Stimulated activated naive CD8-positive, alpha-beta T cell treated with anti-CD3 and anti-CD28 coated beads, Interleukin-15, amount 100 ng/mL, for 72 hours (primary cell): ENCODE measurements around the gene CFAP210.
"Not testable (repeated sequence)": the region's sequence is repeated elsewhere in the genome, so short reads cannot be mapped to it uniquely, and the experiment has no call there.

ENCODE experiments used
- ATAC-seq: fragments of 150-1000 bp; cut with Tn5 transposase; 2 replicates; pipeline ENCODE4 v1.10.0; 2021; ENCODE audit warnings: mild to moderate bottlenecking, moderate library complexity
- DNase-seq, 2 donors: peaks; one replicate each; pipeline ENCODE4 v3.0.0; 2021 to 2022
- H3K27ac Mint-ChIP-seq, 2 donors: one replicate each; pipeline ENCODE4 v1.8.0; 2022; ENCODE audit warnings: mild to moderate bottlenecking in 2 of 2, mixed read lengths in 2 of 2, moderate library complexity in 2 of 2
- H3K27me3 Mint-ChIP-seq: one replicate; pipeline ENCODE4 v1.8.0; 2022; ENCODE audit warnings: mixed read lengths
- H3K4me1 Mint-ChIP-seq: one replicate; pipeline ENCODE4 v1.8.0; 2022; ENCODE audit warnings: mild to moderate bottlenecking, mixed read lengths
- H3K4me3 Mint-ChIP-seq, 2 donors: one replicate each; pipeline ENCODE4 v1.8.0; 2022; ENCODE audit warnings: mild to moderate bottlenecking in 2 of 2, mixed read lengths in 2 of 2, moderate library complexity in 1 of 2
- H3K9me3 Mint-ChIP-seq, 2 donors: one replicate each; pipeline ENCODE4 v1.8.0; 2022; ENCODE audit warnings: mixed read lengths in 2 of 2

Gene CFAP210

DNA sequence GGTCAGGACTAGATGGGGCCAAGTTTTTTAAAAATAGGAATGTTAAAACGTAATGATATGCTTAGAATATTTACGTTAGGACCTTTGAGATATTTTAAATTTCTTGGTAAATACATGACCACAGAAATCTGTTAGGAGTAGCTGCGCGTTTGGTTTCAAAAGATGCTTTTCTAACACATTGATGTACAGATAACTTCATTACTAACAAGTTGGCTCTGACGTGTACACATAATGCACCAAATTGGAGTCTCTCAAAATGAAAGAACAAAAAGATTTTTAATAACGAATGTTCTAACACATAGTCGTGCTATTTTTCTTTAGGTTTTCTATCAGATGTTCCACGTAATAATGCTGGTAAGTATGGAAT is 672 bp upstream of the CFAP210 start:
- Mint-ChIP-seq H3K4me1 (peaks cover 24% of the 10 kb centered on the region), H3K4me3 (peak overlapping the region; percentile 89 to 99), H3K9me3 (peaks cover 0 to 12% of the 10 kb centered on the region in 2 donors), H3K27ac (peak overlapping the region; percentile 97 to 98), H3K27me3 (no peaks in the 10 kb centered on the region)
- ATAC-seq (no peak), DNase-seq (no peak)

- DNase-seq (no peak), ATAC-seq (no peak)
- Mint-ChIP-seq H3K4me1 (peaks cover 24% of the 10 kb centered on the region), H3K27ac (peak overlapping the region; percentile 27 to 97), H3K9me3 (peaks cover 6 to 19% of the 10 kb centered on the region in 2 donors), H3K27me3 (peaks cover 7% of the 10 kb centered on the region), H3K4me3 (peak overlapping the region; percentile 65 to 89)
Measured at GRCh38 chr2:169693360-169693759, 845 bp downstream of the CFAP210 start.

DNA sequence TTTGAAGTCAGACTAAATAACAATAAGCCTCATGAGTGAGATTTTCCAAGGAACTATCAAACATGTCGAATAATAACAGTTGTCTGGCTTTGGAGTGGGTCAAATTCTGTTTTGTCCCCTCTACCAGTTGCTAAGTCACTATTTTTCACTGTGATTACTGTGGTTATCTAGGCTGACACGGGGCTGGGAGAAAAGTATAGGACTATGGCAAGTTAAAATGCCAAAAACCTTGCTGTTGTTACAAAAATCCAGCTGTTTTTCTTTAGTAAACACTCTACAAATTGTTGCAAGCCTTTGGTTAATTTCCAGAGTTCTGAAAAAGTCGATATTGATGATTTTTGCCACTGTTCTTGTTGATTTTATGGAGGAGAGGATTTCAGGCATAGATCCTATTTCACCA is 1.5 kb downstream of the CFAP210 start:
- no peak overlapping the region for H3K27ac Mint-ChIP-seq
- no peak overlapping the region for H3K4me3 Mint-ChIP-seq
- peaks cover 19% of the 10 kb centered on the region for H3K4me1 Mint-ChIP-seq
- H3K27me3 Mint-ChIP-seq = peaks cover 10% of the 10 kb centered on the region
- no peak for DNase-seq
- ATAC-seq = no peak
- H3K9me3 Mint-ChIP-seq = peaks cover 8 to 20% of the 10 kb centered on the region in 2 donors

DNA sequence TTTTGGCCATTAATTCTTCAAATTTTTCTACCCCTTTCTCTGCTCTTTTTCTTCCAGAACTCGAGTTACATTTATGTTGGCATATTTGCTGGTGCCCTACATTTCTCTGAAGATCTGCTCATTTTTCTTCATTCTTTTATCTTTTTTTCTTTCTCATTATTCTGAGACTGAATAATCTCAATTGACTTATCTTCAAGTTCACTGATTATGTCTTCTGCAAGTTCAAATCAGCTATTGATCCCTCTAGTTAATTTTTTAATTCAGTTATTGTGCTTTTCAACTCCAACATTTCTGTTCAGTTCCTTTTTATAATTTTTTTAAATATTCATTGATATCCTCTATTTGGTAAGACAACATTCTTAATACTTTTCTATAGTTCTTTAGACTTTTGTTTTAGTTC is 3.2 kb downstream of the CFAP210 start:
- Mint-ChIP-seq H3K9me3 (peaks cover 8 to 20% of the 10 kb centered on the region in 2 donors), H3K27ac (no peak overlapping the region), H3K27me3 (peaks cover 10% of the 10 kb centered on the region), H3K4me1 (peaks cover 12% of the 10 kb centered on the region), H3K4me3 (no peak overlapping the region)
- no peak for DNase-seq
- ATAC-seq = no peak

- peaks cover 8 to 20% of the 10 kb centered on the region in 2 donors for H3K9me3 Mint-ChIP-seq
- H3K27ac Mint-ChIP-seq, H3K4me1 Mint-ChIP-seq, ATAC-seq, DNase-seq, H3K4me3 Mint-ChIP-seq, H3K27me3 Mint-ChIP-seq: not testable (repeated sequence)
Measured at GRCh38 chr2:169687943-169688342, 6.3 kb downstream of the CFAP210 start.

DNA sequence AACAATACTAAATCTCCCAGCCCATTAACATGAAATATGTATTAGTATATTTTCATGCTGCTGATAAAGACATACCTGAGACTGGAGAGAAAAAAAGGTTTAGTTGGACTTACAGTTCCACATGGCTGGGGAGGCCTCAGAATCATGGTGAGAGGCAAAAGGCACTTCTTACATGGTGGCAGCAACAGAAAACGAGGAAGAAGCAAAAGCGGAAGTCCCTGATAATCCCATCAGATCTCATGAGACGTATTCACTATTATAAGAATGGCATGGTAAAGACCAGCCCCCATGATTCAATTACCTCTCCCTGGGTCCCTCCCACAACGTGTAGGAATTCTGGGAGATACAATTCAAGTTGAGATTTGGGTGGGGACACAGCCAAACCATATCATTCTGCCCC is 7.4 kb downstream of the CFAP210 start:
- peaks cover 8 to 20% of the 10 kb centered on the region in 2 donors for H3K9me3 Mint-ChIP-seq
- DNase-seq, ATAC-seq, H3K27me3 Mint-ChIP-seq, H3K4me3 Mint-ChIP-seq, H3K27ac Mint-ChIP-seq, H3K4me1 Mint-ChIP-seq: not testable (repeated sequence)

- H3K27ac Mint-ChIP-seq, H3K4me3 Mint-ChIP-seq, H3K4me1 Mint-ChIP-seq, DNase-seq, ATAC-seq, H3K27me3 Mint-ChIP-seq: not testable (repeated sequence)
- H3K9me3 Mint-ChIP-seq = peaks cover 12 to 14% of the 10 kb centered on the region in 2 donors
Measured at GRCh38 chr2:169684712-169685111, 9.5 kb downstream of the CFAP210 start.

GRCh38 chr2:169684135-169684565 is 10.1 kb downstream of the CFAP210 start:
- no peak for ATAC-seq
- Mint-ChIP-seq H3K4me1 (peaks cover 5% of the 10 kb centered on the region), H3K4me3 (no peak overlapping the region), H3K27ac (no peak overlapping the region), H3K9me3 (peaks cover 12 to 14% of the 10 kb centered on the region in 2 donors), H3K27me3 (peaks cover 10% of the 10 kb centered on the region)
- no peak for DNase-seq

- H3K27ac Mint-ChIP-seq = no peak overlapping the region
- ATAC-seq (peak; percentile 62), DNase-seq (no peak)
- no peak overlapping the region for H3K4me3 Mint-ChIP-seq
- peaks cover 7 to 11% of the 10 kb centered on the region in 2 donors for H3K9me3 Mint-ChIP-seq
- peaks cover 5% of the 10 kb centered on the region for H3K4me1 Mint-ChIP-seq
- H3K27me3 Mint-ChIP-seq = peaks cover 5% of the 10 kb centered on the region
Measured at GRCh38 chr2:169683425-169684134, 10.6 kb downstream of the CFAP210 start.

- H3K4me1 Mint-ChIP-seq = peaks cover 5% of the 10 kb centered on the region
- H3K27ac Mint-ChIP-seq = no peak overlapping the region
- H3K27me3 Mint-ChIP-seq = no peaks in the 10 kb centered on the region
- no peak overlapping the region for H3K4me3 Mint-ChIP-seq
- peak; percentile 95 for ATAC-seq
- peaks cover 4 to 6% of the 10 kb centered on the region in 2 donors for H3K9me3 Mint-ChIP-seq
- peak in 1 of 2 donors; percentile 22 for DNase-seq
Measured at GRCh38 chr2:169683054-169683424, 11.2 kb downstream of the CFAP210 start.

DNA sequence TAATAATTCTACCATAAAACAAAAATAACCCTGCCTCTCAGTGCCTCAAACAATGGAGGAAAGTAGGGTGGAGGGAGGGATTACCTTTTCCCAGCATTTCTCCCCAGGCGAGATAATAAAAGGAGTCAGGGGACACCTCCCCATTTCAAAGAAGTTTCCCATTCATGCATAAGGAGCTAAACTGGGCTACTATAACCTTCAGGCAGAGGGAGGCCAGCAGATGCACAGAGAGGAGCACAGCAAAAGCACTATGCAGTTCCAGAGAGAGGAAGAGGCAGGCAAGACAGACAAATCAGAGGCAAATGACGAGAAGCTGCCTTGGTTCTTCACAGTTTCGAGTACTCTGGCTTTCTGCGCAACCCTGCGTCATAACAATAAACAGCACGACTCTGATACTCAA is 17.4 kb downstream of the CFAP210 start:
- Mint-ChIP-seq H3K4me1 (no peaks in the 10 kb centered on the region), H3K9me3 (peaks cover 4 to 6% of the 10 kb centered on the region in 2 donors), H3K4me3 (no peak overlapping the region), H3K27ac (no peak overlapping the region), H3K27me3 (peaks cover 20% of the 10 kb centered on the region)
- DNase-seq = no peak
- ATAC-seq = no peak

DNA sequence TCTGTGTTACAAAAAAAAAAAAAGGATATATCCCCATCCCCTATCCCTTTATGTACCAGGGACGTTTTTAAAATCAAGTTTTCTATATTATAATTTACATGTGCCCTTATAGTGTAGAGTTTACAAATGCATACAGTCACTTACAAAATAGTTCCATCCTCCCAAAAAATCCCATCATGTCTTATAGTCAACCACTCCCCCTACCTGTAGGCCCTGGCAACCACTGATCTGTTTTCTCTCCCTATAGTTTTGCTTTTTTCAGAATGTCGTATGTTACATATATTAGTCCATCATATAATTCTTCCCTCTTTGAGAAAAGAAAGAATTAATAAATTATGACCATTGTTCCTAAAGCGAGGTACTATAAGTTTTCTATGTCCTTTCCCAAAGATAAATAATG is 17.8 kb downstream of the CFAP210 start:
- Mint-ChIP-seq H3K9me3 (peaks cover 4 to 6% of the 10 kb centered on the region in 2 donors), H3K4me1 (no peaks in the 10 kb centered on the region), H3K4me3 (no peak overlapping the region), H3K27me3 (peaks cover 20% of the 10 kb centered on the region), H3K27ac (peak overlapping the region in 1 of 2 donors; percentile 13)
- ATAC-seq = no peak
- no peak for DNase-seq

GRCh38 chr2:169673921-169674320 is 20.3 kb downstream of the CFAP210 start:
- H3K27ac Mint-ChIP-seq = no peak overlapping the region
- no peak for DNase-seq

DNA sequence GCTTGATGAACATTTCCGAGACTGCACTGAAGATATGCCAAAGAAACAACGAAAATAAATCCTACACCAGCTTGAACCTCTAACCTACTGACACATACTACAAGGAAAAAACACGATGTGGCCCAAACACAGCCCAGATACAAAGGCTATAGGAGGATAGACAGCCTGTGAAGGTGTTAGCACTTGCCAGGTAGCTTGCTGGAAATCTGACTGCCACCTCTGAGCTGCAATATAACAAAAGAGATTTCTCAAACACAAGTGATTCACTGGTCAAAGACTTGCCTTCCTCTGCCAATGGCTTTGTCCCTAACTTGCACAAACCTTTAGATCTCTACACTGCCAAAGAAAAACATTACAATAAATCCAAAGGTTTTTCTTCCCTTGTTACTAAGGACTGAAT is 21.1 kb downstream of the CFAP210 start:
- Mint-ChIP-seq H3K9me3 (no peaks in the 10 kb centered on the region), H3K27ac (no peak overlapping the region), H3K4me1 (no peaks in the 10 kb centered on the region), H3K4me3 (no peak overlapping the region), H3K27me3 (peaks cover 20% of the 10 kb centered on the region)
- ATAC-seq (no peak), DNase-seq (no peak)

More at GRCh38 chr2:169673921-169674320, 20.3 kb downstream of the CFAP210 start:
- no peak for ATAC-seq
- H3K9me3 Mint-ChIP-seq = no peaks in the 10 kb centered on the region
- H3K4me3 Mint-ChIP-seq = no peak overlapping the region
- no peaks in the 10 kb centered on the region for H3K4me1 Mint-ChIP-seq
- peaks cover 20% of the 10 kb centered on the region for H3K27me3 Mint-ChIP-seq

- Mint-ChIP-seq H3K27me3 (peaks cover 20% of the 10 kb centered on the region), H3K27ac (no peak overlapping the region), H3K4me1 (no peaks in the 10 kb centered on the region), H3K4me3 (no peak overlapping the region), H3K9me3 (no peaks in the 10 kb centered on the region)
- ATAC-seq (no peak), DNase-seq (no peak)
Measured at GRCh38 chr2:169672406-169672805, 21.8 kb downstream of the CFAP210 start.

DNA sequence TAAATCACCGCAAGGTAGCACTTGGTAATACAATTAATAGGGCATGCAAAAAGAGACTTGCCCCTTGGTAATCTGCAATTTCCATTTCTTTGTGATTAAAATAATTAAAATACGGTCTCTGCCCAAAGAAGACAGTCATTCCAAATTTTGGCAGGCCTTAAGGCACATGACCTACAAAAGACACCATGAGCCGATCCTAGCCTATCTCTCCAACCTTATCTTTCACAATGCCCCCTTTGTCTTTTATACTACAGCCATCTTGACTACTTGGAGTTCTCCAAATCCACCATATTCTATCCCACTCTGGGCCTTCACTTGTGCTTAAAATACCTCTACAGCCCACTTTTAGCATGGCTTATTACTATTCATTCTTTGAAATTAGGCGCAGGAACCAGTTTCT is 23.3 kb downstream of the CFAP210 start:
- Mint-ChIP-seq H3K9me3 (no peaks in the 10 kb centered on the region), H3K4me1 (no peaks in the 10 kb centered on the region), H3K27me3 (peaks cover 20% of the 10 kb centered on the region), H3K27ac (no peak overlapping the region), H3K4me3 (no peak overlapping the region)
- ATAC-seq (no peak), DNase-seq (no peak)

DNA sequence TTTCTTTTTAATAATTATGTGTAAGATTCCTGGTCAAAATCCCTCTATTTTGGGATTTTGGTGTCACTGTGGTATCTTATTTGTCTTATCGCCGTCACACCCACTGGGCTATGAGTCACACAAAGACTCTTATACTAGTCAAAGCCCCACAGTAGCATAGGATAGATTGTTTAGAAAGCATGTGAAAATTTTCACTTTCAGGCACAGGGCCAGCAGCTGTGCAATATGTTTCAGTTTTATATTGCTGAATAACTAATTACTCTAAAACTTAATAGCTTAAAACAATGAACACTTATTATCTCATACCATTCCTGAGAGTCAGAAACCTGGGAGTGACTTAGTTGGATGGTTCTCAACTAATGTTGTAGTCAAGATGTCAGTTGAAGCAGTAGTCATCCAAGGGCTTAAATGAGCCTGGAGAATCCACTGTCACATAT is 24.0 kb downstream of the CFAP210 start:
- ATAC-seq (no peak), DNase-seq (no peak)
- H3K9me3 Mint-ChIP-seq = no peaks in the 10 kb centered on the region
- no peak overlapping the region for H3K4me3 Mint-ChIP-seq
- H3K27me3 Mint-ChIP-seq = peaks cover 20% of the 10 kb centered on the region
- H3K27ac Mint-ChIP-seq = no peak overlapping the region
- H3K4me1 Mint-ChIP-seq = no peaks in the 10 kb centered on the region
